Stimulated activated CD4-positive, alpha-beta T cell treated with anti-CD3 and anti-CD28 coated beads, TNF-alpha, amount 100 ng/mL, for 4 hours (primary cell): Measurements from ENCODE around the gene MATCAP1.

Experiments used
- DNase-seq, 3 experiments: peaks; one replicate each; pipeline ENCODE4 v3.0.0-alpha.2; 2020; ENCODE audit warnings: low read depth in 3 of 3

Gene MATCAP1

DNA sequence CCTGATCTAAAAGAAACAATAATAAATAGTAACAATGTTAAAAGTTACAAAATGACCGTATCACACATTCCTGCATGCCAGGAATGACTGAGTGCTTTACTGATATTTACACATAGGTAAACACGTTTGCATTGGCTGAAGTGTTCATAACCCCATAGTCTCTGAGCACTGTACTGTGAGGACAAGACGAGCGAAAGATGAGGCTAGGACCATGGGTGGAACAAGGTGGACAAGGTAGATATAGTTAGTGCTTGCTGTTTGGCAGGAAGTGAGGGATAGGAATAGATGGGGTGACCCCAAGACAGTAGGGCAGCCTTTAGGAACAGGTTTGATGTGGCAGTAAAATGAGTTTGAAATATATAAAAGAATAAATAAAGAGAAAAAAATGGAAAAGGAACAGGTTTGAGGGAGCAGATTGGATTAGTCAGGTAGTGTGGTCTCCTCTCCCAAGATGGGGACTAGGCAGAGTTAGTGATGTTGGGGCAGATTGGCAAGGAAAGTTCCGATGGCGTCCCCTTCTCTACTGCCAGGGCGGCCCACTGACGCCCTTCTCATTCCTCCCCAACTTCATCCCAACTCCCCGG, 7.7 kb upstream of the MATCAP1 start:
- no peak for DNase-seq

DNA sequence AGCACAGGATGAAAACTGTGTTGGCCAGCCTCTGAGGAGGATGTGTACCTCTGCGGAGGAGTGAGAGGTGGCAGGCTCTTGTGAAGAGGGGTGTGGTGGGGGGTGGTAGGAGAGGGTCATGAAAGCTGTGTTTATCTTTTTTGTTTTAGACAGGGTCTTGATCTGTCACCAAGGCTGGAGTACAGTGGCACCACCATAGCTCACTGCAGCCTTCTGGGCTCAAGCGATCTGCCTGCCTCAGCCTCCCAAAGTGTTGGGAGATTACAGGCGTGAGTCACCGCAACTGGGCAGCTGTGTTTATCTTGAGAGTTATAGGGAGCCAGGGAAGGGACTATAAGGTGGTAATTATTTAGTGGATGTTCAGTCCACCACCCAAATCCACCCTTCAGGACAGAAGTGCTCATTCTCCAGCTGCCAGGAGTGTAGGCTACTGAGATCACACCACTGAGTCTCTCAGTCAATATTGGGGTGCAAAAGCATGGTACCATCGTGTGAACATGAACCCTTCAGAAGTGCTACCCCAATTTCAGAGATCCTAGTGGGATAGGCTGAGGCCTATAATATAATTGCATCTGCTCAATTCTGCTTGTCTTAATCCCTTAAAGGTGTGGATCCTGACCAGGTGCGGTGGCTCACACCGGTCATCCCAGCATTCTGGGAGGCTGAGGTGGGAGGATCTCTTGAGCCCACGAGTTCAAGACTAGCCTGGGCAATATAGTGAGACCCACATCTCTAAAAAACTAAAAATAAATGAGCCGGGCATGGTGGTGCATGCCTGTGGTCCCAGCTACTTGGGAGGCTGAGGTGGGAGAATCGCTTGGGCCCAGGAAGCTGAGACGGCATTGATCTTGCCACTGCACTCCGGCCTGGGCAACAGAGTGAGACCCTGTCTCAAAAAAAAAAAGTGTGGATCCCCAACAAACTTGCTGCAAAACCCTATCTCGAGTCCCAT, 7.0 kb upstream of the MATCAP1 start:
- DNase-seq = no peak

DNA sequence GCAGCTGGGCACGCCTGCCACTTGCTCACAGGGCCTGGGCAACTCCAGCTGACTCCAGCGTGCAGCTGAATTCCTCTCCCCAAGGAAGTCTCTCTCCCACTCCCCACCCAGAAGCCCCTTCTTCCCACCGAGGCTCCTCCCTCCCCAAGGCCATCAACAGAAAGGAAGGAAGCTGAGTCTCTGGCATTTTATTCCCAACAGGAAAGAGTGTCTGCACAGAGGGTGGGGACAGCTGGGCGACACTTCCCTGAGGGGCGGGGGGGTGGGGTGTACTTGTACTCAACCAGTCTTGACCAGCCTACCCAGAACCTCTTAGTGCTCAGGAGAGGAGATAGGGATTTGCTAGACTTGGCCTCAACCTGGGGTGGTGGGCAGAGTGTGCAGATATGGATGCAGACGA, 6.3 kb upstream of the MATCAP1 start, which contains the start of gene EXOC3L1:
EXOC3L1 (minus strand) TSS at position 96 of the 400 bp plus-strand sequence. CDS start 460 bp downstream, outside the sequence.
- no peak for DNase-seq

DNA sequence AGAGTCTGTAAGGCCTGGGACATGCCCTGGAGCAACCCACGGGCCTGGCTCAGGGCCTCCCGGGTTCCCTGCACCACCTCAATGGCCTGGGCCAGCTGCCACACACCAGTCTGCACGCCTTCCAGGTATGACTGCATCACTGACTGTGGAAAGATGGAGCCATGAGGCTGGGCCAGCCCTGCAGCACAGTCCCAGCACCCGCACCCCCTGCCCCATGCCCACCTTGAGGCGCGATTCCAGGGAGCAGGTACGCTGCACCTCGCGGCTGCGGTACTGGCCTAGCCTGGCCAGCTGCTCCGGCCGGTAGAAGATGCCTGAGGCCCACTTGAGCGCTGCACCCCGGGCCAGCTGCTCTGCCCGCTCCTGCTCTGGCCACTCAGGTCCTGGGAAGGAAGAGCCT, 5.0 kb upstream of the MATCAP1 start:
- no peak for DNase-seq

DNA sequence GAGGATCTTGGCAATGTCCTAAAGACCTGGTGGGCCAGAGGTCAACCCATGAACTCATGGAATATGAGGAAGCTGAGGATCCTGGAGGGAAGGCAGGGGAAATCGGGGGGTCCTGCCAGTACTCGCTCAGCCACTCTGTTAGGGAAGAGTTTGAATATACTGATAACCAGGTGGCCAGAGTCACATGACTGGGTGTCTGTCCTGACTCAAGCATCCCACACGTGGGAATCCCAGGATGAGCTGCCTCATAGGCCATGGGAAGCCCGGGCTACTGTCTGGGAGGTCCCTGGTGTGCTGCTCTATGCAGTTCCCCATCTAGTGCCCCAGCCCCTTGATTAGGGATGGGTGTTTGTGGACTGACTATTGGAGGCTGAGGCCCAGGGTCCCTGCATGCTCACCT, 4.6 kb upstream of the MATCAP1 start:
- DNase-seq = no peak

DNA sequence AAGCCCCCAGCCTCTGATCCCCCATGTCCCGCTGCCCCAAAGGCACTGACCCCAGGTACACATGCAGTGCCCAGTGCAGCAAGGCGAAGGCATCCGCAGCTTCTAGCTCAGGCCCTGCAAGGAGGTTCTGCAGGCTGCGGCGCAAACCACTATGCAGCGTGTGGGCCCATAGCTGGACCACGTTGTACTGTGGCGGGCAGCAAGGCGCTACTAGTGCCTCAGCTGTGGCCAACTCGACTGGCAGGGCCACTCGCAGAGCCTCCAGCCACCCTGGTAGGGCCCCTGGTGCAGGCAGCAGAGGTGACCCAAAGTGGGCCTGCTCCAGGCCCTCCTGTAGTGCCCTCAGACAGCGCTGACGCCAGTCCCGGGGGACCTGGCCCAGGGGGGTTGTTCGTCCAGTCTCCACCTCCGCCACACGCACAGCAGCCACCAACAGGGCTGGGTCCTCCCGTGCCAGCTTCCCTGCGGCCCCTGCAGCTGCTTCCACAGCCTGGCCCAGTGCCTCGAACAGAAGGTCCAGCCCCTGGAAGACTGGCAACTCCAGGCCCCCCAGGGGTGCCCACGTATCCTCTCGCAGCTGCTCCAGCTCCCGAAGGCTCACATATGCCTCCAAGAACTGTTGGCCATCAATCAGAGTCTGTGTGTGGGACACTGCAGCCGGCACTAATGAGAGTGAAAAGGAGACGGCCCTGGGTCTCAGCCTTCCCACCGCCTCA, 3.6 kb upstream of the MATCAP1 start:
- DNase-seq = no peak

DNA sequence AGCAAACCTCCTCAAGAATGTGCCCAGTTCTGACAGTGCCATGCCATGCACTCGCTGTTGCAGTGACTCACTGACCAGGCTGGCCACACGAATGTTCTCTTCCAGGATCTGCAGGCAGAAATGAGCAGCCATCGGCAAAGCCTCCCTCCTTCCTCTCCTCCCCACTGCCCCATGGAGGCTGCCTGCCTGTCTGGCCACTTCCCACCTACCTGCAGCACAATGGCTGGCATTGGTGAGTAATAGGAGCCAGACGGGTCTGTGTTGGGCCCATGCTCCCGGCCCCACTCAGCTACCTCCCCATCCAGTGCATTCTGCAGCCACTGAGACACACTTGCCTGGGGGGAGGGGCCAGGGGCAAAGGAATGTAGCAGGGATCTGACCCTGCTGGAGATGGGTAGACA, 2.8 kb upstream of the MATCAP1 start:
- no peak for DNase-seq

DNA sequence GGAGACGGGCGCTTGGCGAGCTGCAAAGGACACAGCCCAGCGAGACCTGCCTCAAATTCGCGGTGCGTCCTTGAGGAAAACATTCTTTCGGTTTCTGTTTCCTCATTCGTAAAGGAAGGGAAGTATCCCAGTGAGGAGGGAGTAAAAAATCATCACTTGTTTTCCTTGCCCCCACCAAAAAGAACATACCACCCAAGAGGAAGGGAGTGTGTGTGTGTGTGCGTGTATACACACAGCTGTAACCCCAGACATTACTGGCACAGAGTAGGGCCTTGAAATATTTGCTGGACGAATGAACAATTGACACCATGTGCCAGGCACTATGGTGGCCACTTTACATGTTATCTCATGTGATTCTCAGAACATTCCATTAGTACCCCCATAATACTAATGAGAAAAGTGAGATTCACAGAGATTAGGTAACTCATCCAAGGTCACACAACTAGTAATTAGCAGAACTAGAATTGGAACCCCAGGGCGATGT, 1.9 kb upstream of the MATCAP1 start:
- no peak for DNase-seq

DNA sequence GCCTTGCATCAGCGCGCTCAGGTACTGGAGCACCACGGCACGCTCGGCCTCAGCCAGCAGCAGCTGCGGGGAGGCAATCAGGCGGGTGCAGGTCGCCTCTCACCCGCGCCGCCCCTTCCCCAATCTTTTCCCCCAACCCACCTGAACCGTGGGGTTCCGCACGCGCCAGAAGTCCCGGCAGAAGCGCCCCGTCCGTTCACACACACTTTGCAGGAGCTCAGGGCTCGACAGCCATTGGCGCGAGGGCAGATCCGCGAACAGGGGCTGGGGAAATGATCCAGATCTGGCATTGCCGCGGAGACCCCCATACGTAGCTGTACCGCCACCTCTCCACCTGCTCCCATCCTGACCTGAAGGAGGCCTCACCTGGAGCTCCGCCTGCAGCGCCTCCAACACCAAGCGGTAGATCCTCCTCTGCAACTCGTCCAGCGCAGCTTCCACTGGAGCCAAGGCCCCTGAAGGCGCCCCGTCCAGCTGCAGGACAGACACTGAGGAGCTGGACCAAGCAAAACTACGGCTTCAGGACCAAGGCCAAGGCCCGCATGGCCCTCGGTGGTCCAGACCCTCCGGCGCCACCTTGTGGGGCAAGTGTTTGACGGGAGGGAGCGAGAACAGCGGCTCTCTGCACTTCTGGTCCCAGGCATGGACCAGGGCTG, 1.4 kb upstream of the MATCAP1 start:
- DNase-seq = peak; percentile 62 to 75 (median 64)

DNA sequence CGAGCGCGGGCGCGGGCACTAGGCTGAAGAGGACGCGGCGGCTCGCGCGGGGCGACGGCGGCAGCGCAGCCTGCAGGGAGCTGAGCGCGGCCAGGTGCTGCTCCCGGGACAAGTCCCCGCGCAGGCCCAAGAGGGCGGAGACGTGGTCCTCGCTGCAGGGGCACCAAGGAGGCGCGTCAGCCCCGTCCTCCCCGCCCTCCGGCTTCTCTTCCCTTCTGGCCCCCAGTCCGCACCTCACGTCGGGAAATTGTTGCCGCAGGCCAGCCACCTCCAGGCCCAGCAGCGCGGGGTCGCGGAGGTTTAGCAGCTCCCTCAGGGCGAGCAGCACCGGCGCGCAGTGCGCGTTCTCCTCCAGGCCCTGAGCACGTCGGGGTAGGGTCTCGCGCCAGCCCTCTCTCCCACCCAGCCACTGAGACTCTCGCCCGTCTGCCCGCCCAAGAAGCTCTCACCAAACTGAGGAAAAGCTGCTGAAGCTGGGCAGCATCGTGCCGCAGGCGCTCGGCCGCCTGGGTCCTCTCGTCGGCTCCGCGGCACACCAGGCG, 761 bp upstream of the MATCAP1 start:
- peak in 1 of 3 experiments; percentile 27 for DNase-seq

DNA sequence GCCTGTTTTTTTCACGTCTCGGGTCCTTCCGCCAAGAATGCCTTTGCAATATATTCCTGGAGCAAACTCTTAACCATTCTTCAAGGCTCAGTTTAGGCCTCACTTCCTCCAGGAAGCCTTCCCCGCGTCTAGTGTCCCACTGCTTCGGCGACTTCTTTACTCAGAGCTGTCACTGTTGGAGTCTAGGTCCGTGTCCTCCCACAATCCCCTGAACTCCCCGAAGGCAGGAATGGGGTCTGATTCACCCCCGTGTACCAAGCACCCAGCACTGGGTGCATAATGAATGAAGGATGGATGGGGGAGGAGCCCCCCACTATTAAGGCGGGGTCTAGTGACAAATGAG, 508 bp downstream of the MATCAP1 start:
- no peak for DNase-seq

DNA sequence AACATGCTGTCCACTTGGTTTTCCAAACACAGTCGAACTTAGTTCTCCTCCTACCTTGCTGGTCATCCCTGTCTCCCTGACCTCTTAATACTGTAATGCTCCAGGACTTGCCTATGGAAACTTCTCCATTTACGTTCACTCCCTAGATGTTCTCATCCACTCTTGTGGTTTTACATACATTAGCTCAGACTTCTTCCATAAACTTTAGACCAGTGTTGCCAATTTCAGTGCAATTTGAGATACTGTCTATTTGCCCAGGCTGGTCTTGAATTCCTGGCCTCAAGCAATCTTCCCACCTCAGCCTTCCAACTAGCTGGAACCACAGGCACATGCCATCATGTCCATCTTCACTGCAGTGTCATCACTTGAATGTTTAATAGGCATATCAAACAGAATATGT, 1.5 kb downstream of the MATCAP1 start:
- DNase-seq = no peak

DNA sequence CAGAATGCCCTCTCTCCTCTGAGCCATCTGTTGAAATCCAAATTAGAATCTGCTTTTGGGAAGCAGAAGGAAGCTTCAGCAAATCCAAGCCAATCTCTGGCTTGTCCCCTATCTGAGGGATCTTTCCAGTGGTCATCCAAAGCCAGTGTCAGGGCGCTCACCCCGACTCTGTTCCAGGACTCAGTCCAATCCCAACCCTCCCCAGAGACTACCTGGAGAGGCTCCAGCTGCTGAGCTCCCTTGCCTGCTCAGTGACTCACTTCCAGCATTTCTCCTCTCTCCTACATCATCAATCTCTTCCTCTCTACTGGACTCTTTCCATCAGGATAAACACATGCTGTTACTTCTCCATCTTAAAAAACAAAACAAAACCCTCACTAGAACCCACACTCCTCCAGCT, 2.4 kb downstream of the MATCAP1 start:
- no peak for DNase-seq

DNA sequence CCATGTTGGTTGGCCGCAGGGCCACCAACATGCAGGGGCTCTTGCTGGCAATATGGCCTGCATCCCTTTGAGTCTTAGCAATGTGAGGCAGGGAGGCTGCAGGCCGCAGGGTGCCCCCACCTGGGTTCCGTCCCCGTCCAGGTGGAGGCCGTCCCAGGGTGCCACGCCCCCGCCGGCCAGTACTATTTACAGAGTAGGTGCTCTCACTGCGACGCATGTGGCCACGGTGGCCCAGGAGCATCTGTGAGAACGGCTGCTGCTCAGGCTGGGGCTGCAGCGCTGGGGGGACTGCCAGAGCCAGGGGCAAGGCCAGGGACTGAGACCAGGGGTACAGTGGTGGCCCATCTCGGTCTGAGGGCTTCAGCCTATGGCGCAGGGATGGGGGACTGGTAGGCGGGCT, 3.6 kb downstream of the MATCAP1 start:
- DNase-seq = no peak

DNA sequence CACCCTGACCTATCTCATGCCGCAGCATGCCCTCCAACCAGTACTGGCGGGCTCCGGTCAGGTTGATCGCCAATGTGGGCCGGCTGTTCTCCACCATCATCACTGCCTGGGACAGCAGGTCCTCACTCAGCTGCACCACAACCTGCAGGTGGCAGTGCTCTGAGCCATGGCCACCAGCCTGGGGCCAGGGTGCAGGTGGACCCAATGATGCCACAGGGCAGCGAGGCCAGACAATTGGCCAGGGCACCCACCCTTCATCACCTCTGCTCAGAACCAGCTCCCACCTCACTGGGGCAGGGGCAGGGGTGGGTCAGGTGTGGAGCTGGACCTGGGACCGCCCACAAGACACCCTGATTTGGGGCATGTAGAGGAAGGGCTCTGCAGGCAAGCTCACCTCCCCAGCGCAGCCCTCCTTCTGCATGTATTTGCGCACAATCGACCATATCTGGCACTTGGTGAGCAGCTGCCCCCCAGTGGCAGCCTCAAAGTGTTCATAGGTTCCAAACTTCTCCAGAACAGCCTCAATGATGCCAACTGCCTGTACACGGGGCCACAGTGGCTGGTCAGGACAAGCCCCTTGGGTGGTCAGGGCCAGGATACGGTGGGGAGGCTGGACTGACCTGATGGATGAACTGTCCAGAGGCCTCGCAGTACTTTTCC, 4.2 kb downstream of the MATCAP1 start:
- DNase-seq = no peak

DNA sequence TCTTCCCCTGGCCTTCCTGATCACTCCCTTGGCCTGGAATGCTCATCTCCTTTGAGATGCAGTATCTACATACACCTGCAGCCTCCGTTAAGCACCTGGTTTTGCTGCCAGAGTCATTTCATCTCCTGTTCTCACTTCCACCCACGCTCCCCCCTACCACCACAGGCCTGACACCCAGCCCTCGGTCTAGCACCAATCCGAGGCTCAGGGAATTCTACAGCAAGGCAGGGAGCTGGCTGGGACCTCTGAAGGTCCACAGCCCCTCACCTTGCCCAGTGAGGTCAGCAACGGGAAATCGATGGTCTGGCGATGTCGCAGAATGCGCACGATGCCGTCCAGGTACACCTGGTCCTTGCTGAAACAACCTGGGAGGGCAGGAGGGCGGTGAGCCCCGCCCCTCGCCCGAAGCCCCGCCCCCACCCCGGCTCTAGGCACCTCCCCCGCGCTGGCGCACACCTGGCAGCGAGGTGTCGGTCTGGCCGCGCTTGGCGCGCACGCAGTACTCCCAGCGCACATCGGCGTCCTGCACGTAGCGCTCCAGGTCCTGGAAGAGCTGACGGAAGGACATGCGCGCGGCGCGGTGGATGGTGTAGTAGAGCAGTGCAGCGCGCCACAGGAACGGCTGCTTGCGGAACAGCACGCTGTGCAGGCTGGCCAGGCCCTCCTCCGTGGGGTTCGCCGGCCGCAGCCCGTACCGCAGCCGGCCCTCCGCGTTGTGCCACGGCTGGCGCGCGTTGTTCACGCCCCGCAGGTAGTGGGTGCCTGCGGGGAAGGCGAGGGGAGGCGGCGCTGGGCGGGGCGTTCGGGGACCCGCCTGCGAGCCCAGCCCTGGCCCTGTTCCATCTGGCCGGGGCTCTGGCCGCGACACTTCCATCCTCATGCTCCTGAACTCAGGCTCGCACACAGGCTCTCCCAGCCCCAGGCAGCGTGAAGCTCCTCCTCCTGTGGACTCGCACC, 5.7 kb downstream of the MATCAP1 start:
- DNase-seq = no peak

DNA sequence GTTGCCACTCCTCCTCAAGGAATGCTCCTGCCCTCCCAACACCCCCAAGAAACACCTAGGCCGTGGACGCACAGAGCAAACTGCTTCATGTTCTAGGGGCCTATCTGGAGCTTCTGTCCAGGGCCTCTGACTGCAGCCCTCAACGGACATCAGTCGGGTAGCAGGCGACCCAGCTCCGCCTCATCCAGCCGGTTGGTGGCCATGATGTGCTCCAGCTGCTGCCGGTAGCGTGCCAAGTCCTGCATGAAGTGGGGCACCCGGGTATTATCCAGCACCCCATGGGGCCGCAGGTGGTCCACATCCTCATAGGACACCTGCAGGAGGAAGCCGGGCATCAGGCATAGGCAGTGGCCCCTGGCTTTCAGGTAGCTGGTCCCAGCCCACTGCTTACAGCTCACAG, 7.1 kb downstream of the MATCAP1 start:
- no peak for DNase-seq

DNA sequence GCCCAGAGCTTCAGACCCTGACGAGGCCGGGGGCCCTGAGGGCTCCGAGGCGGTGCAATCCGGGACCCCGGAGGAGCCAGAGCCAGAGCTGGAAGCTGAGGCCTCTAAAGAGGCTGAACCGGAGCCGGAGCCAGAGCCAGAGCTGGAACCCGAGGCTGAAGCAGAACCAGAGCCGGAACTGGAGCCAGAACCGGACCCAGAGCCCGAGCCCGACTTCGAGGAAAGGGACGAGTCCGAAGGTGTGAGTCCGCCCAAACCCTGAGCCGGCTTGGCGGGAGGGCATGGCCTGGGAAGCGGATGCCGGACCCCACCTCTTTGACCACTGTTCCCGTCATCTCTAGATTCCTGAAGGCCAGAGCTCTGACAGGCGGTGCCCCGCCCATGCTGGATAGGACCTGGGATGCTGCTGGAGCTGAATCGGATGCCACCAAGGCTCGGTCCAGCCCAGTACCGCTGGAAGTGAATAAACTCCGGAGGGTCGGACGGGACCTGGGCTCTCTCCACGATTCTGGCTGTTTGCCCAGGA, 9.0 kb downstream of the MATCAP1 start:
- DNase-seq = no peak

DNA sequence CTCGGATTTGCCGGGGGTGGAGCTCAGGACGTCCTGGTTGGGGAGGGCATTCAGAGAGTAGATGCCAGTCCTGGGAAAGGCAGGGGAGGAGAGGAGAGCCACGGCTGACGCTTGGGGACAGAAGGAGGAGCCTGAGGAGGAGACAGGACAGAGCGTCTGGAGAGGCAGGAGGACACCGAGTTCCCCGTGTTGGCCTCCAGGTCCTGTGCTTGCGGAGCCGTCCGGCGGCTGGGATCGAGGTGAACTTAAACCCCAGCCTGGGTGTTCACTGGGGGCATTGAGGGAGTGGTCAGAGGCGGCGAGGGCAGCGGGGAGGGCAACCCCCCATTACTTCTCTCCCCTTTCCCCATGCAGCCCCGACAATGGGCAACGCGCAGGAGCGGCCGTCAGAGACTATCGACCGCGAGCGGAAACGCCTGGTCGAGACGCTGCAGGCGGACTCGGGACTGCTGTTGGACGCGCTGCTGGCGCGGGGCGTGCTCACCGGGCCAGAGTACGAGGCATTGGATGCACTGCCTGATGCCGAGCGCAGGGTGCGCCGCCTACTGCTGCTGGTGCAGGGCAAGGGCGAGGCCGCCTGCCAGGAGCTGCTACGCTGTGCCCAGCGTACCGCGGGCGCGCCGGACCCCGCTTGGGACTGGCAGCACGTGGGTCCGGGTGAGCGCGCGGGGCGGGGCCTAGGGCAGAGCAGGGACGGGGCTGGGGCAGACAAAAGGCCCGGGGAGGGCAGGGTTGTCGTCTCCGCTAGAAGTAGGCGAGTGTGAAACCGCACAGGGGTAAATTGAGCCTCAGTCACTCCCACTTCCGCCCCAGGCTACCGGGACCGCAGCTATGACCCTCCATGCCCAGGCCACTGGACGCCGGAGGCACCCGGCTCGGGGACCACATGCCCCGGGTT, 9.7 kb downstream of the MATCAP1 start:
- peak in 1 of 3 experiments; percentile 41 for DNase-seq
